CD4-positive, alpha-beta memory T cell (primary cell): Measurements from ENCODE around the gene MTUS2. TPM values are rescaled to one million over a fixed set of nuclear protein-coding genes. Genes with fewer than 3 reads are reported as not detected.

ENCODE experiments used
- CTCF ChIA-PET: fragments of 350-600 bp; sonication (Branson Sonifier 250); formaldehyde crosslinking; loops from one replicate; lab custom pipeline; 2021; ENCODE audit warnings: inconsistent platforms; ENCODE audit not compliant: partially characterized antibody; lab: Charles Lee
- POLR2A ChIA-PET: fragments of 350-600 bp; sonication (Branson Sonifier 250); formaldehyde crosslinking; loops from one replicate; lab custom pipeline; 2021; ENCODE audit not compliant: partially characterized antibody; lab: Charles Lee
- DNase-seq, 5 donors: peaks; one replicate each; pipeline versions ENCODE4 v3.0.0 to v3.0.0-alpha.2; 2020 to 2022; ENCODE audit warnings: mixed read lengths in 1 of 5
- H3K27ac ChIP-seq: one replicate; pipeline ENCODE4 v1.7.0; 2013; ENCODE audit warnings: low read depth, low read length
- H3K27me3 ChIP-seq: 2 replicates; pipeline ENCODE4 v1.7.0; 2013; ENCODE audit warnings: mild to moderate bottlenecking, low read length, moderate library complexity; ENCODE audit not compliant: insufficient read depth
- H3K36me3 ChIP-seq: 2 replicates; pipeline ENCODE4 v1.7.0; 2013; ENCODE audit warnings: mild to moderate bottlenecking, low read length, moderate library complexity; ENCODE audit not compliant: insufficient read depth
- H3K4me1 ChIP-seq: 2 replicates; pipeline ENCODE4 v1.7.0; 2013; ENCODE audit warnings: mild to moderate bottlenecking, low read length, moderate library complexity; ENCODE audit not compliant: insufficient read depth
- H3K4me3 ChIP-seq, 2 donors: one replicate each; pipeline ENCODE4 v1.7.0; 2013; ENCODE audit warnings: low read length in 2 of 2, mild to moderate bottlenecking in 1 of 2
- H3K9me3 ChIP-seq, 2 donors: one replicate each; pipeline ENCODE4 v1.7.0; 2013; ENCODE audit warnings: low read length in 2 of 2, control low read depth in 1 of 2; ENCODE audit not compliant: control insufficient read depth in 1 of 2
- H3K27ac Mint-ChIP-seq, 7 donors: one replicate each; pipeline ENCODE4 v1.8.0; 2020 to 2021; ENCODE audit warnings: mixed read lengths in 7 of 7, mild to moderate bottlenecking in 6 of 7, inconsistent platforms in 3 of 7, moderate library complexity in 3 of 7
- H3K27me3 Mint-ChIP-seq, 2 donors: one replicate each; pipeline ENCODE4 v1.8.0; 2020 to 2021; ENCODE audit warnings: mixed read lengths in 2 of 2
- H3K36me3 Mint-ChIP-seq, 2 donors: one replicate each; pipeline ENCODE4 v1.8.0; 2020 to 2021; ENCODE audit warnings: mixed read lengths in 2 of 2, inconsistent platforms in 1 of 2, mild to moderate bottlenecking in 1 of 2
- H3K4me1 Mint-ChIP-seq, 4 donors: one replicate each; pipeline ENCODE4 v1.8.0; 2020 to 2021; ENCODE audit warnings: mixed read lengths in 4 of 4, mild to moderate bottlenecking in 1 of 4
- H3K4me3 Mint-ChIP-seq, 8 donors: one replicate each; pipeline ENCODE4 v1.8.0; 2020 to 2021; ENCODE audit warnings: mixed read lengths in 8 of 8, mild to moderate bottlenecking in 7 of 8, moderate library complexity in 6 of 8, inconsistent platforms in 3 of 8
- H3K9me3 Mint-ChIP-seq, 8 donors: one replicate each; pipeline ENCODE4 v1.8.0; 2020 to 2021; ENCODE audit warnings: mixed read lengths in 8 of 8, mild to moderate bottlenecking in 5 of 8, inconsistent platforms in 3 of 8, moderate library complexity in 1 of 8
- intact Hi-C: fragments of 100-400 bp; cut with micrococcal nuclease; formaldehyde crosslinking; loops from one replicate; pipeline ENCODE4 v1.15.1; 2023
- polyA plus RNA-seq, 2 donors: library from polyadenylated mRNA; unstranded; fragments of 300-500 nt; fragmentation: Illumina TruSeq; gene quantifications; one replicate each; pipeline ENCODE4 v1.2.3, GENCODE V29; 2021
- total RNA-seq, 2 experiments: library from RNA; stranded (reverse); gene quantifications; one replicate each; pipeline ENCODE4 v1.2.3, GENCODE V29; 2021

The MTUS2 gene
- total and polyA plus RNA-seq, 4 experiments from 2014 or later: 0.12 to 1.1 (median 0.60) TPM

GRCh38 chr13:28830580-28830979 lies 10.4 kb downstream of the MTUS2 start:
- Mint-ChIP-seq H3K9me3 (peaks cover 0 to 50% (median 33%) of the 10 kb centered on the region in 8 donors), H3K36me3 (no peaks in the 10 kb centered on the region), H3K4me1 (no peaks in the 10 kb centered on the region), H3K27ac (peak overlapping the region in 1 of 7 donors; percentile 44), H3K27me3 (peaks cover 0 to 3% of the 10 kb centered on the region in 2 donors), H3K4me3 (no peak overlapping the region)
- H3K9me3 ChIP-seq: no peaks in the 10 kb centered on the region
- no peak for DNase-seq
- no peaks in the 10 kb centered on the region for H3K36me3 ChIP-seq
- intact Hi-C loops: no loop called here
- ChIA-PET POLR2A (no interaction called here), CTCF (no interaction called here)
- H3K27me3 ChIP-seq: no peaks in the 10 kb centered on the region
- H3K27ac ChIP-seq: no peak overlapping the region
- no peak overlapping the region for H3K4me3 ChIP-seq
- no peaks in the 10 kb centered on the region for H3K4me1 ChIP-seq

- Mint-ChIP-seq H3K4me1 (no peaks in the 10 kb centered on the region), H3K27ac (no peak overlapping the region), H3K4me3 (no peak overlapping the region), H3K36me3 (no peaks in the 10 kb centered on the region), H3K27me3 (no peaks in the 10 kb centered on the region), H3K9me3 (peaks cover 0 to 50% (median 33%) of the 10 kb centered on the region in 8 donors)
- no peaks in the 10 kb centered on the region for H3K4me1 ChIP-seq
- no peak for DNase-seq
- no peaks in the 10 kb centered on the region for H3K36me3 ChIP-seq
- no peak overlapping the region for H3K4me3 ChIP-seq
- no peaks in the 10 kb centered on the region for H3K27me3 ChIP-seq
- ChIA-PET POLR2A (no interaction called here), CTCF (no interaction called here)
- intact Hi-C loops: no loop called here
- no peaks in the 10 kb centered on the region for H3K9me3 ChIP-seq
- no peak overlapping the region for H3K27ac ChIP-seq
Observed at GRCh38 chr13:28831117-28831516, 11.0 kb downstream of the MTUS2 start.

- intact Hi-C loops: no loop called here
- Histone ChIP-seq H3K9me3 (no peaks in the 10 kb centered on the region), H3K36me3 (no peaks in the 10 kb centered on the region), H3K4me3 (no peak overlapping the region), H3K27me3 (no peaks in the 10 kb centered on the region), H3K4me1 (no peaks in the 10 kb centered on the region), H3K27ac (no peak overlapping the region)
- H3K27me3 Mint-ChIP-seq: peaks cover 2 to 6% of the 10 kb centered on the region in 2 donors
- POLR2A ChIA-PET: no interaction called here
- H3K9me3 Mint-ChIP-seq: peaks cover 0 to 4% (median 0%) of the 10 kb centered on the region in 8 donors
- no peak overlapping the region for H3K27ac Mint-ChIP-seq
- no peak overlapping the region for H3K4me3 Mint-ChIP-seq
- H3K4me1 Mint-ChIP-seq: no peaks in the 10 kb centered on the region
- CTCF ChIA-PET: interaction anchor here (0.9 to 1.7 kb wide), 2 partner anchors 9 to 40 kb away, joined by 3 to 4 read pairs; no protein-coding TSS in a partner anchor
- no peaks in the 10 kb centered on the region for H3K36me3 Mint-ChIP-seq
- DNase-seq: no peak
Observed at GRCh38 chr13:28837111-28837510, 17.0 kb downstream of the MTUS2 start.

- Histone ChIP-seq H3K4me3 (no peak overlapping the region), H3K27me3 (no peaks in the 10 kb centered on the region), H3K9me3 (no peaks in the 10 kb centered on the region), H3K4me1 (no peaks in the 10 kb centered on the region), H3K36me3 (no peaks in the 10 kb centered on the region), H3K27ac (no peak overlapping the region)
- Mint-ChIP-seq H3K27me3 (peaks cover 2 to 9% of the 10 kb centered on the region in 2 donors), H3K4me1 (no peaks in the 10 kb centered on the region), H3K27ac (no peak overlapping the region), H3K36me3 (no peaks in the 10 kb centered on the region), H3K9me3 (peaks cover 0 to 2% (median 0%) of the 10 kb centered on the region in 8 donors), H3K4me3 (no peak overlapping the region)
- ChIA-PET POLR2A (no interaction called here), CTCF (no interaction called here)
- intact Hi-C loops: no loop called here
- no peak for DNase-seq
Observed at GRCh38 chr13:28843639-28844038, 23.5 kb downstream of the MTUS2 start.

GRCh38 chr13:28849441-28849840 lies 29.3 kb downstream of the MTUS2 start:
- no peak overlapping the region for H3K4me3 ChIP-seq
- no peak overlapping the region for H3K27ac Mint-ChIP-seq
- H3K4me1 ChIP-seq: no peaks in the 10 kb centered on the region
- H3K9me3 ChIP-seq: no peaks in the 10 kb centered on the region
- no peaks in the 10 kb centered on the region for H3K36me3 ChIP-seq
- peaks cover 2 to 7% of the 10 kb centered on the region in 2 donors for H3K27me3 Mint-ChIP-seq
- no peaks in the 10 kb centered on the region for H3K4me1 Mint-ChIP-seq
- H3K27me3 ChIP-seq: no peaks in the 10 kb centered on the region
- ChIA-PET CTCF (no interaction called here), POLR2A (no interaction called here)
- no peak overlapping the region for H3K4me3 Mint-ChIP-seq
- intact Hi-C loops: no loop called here
- no peak overlapping the region for H3K27ac ChIP-seq
- no peaks in the 10 kb centered on the region for H3K36me3 Mint-ChIP-seq
- H3K9me3 Mint-ChIP-seq: no peaks in the 10 kb centered on the region
- DNase-seq: no peak

- no peaks in the 10 kb centered on the region for H3K27me3 ChIP-seq
- Mint-ChIP-seq H3K27ac (no peak overlapping the region), H3K9me3 (peaks cover 0 to 1% (median 0%) of the 10 kb centered on the region in 8 donors)
Observed at GRCh38 chr13:28850226-28850625, 30.1 kb downstream of the MTUS2 start.

GRCh38 chr13:28851422-28851821 lies 31.3 kb downstream of the MTUS2 start:
- intact Hi-C loops: no loop called here
- Histone ChIP-seq H3K4me1 (no peaks in the 10 kb centered on the region), H3K9me3 (no peaks in the 10 kb centered on the region), H3K4me3 (no peak overlapping the region), H3K36me3 (no peaks in the 10 kb centered on the region), H3K27ac (no peak overlapping the region), H3K27me3 (no peaks in the 10 kb centered on the region)
- no peaks in the 10 kb centered on the region for H3K4me1 Mint-ChIP-seq
- ChIA-PET CTCF (no interaction called here), POLR2A (no interaction called here)
- H3K36me3 Mint-ChIP-seq: no peaks in the 10 kb centered on the region
- DNase-seq: no peak
- H3K27me3 Mint-ChIP-seq: peaks cover 2 to 7% of the 10 kb centered on the region in 2 donors
- peaks cover 0 to 4% (median 0%) of the 10 kb centered on the region in 8 donors for H3K9me3 Mint-ChIP-seq
- no peak overlapping the region for H3K4me3 Mint-ChIP-seq
- H3K27ac Mint-ChIP-seq: no peak overlapping the region

More at GRCh38 chr13:28850226-28850625, 30.1 kb downstream of the MTUS2 start:
- ChIA-PET POLR2A (no interaction called here), CTCF (no interaction called here)
- DNase-seq: no peak
- Histone ChIP-seq H3K4me3 (no peak overlapping the region), H3K27ac (no peak overlapping the region), H3K4me1 (no peaks in the 10 kb centered on the region), H3K9me3 (no peaks in the 10 kb centered on the region), H3K36me3 (no peaks in the 10 kb centered on the region)
- Mint-ChIP-seq H3K27me3 (peaks cover 2 to 7% of the 10 kb centered on the region in 2 donors), H3K4me1 (no peaks in the 10 kb centered on the region), H3K4me3 (no peak overlapping the region), H3K36me3 (no peaks in the 10 kb centered on the region)
- intact Hi-C loops: no loop called here

- Mint-ChIP-seq H3K27me3 (peaks cover 0 to under 1% of the 10 kb centered on the region in 2 donors), H3K4me3 (no peak overlapping the region), H3K36me3 (no peaks in the 10 kb centered on the region), H3K9me3 (peaks cover 0 to 4% (median 0%) of the 10 kb centered on the region in 8 donors), H3K27ac (no peak overlapping the region), H3K4me1 (no peaks in the 10 kb centered on the region)
- Histone ChIP-seq H3K27ac (no peak overlapping the region), H3K4me1 (no peaks in the 10 kb centered on the region), H3K4me3 (no peak overlapping the region), H3K36me3 (no peaks in the 10 kb centered on the region), H3K9me3 (no peaks in the 10 kb centered on the region), H3K27me3 (no peaks in the 10 kb centered on the region)
- ChIA-PET POLR2A (no interaction called here), CTCF (no interaction called here)
- no peak for DNase-seq
- intact Hi-C loops: no loop called here
Observed at GRCh38 chr13:28854657-28855056, 34.5 kb downstream of the MTUS2 start.
